HG02642 (cell line): ENCODE measurements around the gene SLC13A3.

Experiments
- ATAC-seq: cut with Tn5 transposase; IDR thresholded peaks from one replicate; pipeline ENCODE4 v1.9.1; 2021; ENCODE audit warnings: mild to moderate bottlenecking; ENCODE audit not compliant: unreplicated experiment, poor library complexity

SLC13A3 gene

DNA sequence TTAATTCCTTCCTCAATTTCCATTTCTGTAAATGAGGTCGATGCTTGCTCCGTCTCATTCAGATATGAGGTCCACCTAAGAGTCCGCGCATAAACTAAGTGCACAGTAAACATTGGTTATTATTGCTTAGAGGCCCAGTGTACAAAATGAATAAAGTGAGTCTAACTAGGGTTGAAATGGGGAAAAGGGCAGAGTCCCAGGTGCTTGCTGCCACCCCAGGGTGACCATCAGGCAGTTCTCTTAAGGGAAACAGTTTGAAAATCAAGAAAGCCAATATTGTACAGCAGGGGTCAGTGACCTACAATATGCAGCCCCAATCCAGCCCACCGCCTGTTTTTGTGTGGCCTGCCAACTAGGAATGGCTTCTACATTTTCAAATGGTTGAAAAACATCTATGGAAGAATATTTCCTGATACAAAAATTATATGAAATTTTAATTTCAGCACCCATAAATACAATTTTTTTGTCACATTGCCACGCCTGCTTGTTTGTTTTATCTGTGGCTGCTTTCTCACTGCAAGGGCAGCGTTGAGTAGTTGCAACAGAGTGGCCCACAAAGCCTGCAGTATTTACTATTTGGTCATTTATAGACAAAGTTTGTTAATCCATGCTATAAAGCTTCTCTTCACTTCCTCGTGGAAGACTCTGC, 43.3 kb downstream of the SLC13A3 start:
- ATAC-seq: no peak

DNA sequence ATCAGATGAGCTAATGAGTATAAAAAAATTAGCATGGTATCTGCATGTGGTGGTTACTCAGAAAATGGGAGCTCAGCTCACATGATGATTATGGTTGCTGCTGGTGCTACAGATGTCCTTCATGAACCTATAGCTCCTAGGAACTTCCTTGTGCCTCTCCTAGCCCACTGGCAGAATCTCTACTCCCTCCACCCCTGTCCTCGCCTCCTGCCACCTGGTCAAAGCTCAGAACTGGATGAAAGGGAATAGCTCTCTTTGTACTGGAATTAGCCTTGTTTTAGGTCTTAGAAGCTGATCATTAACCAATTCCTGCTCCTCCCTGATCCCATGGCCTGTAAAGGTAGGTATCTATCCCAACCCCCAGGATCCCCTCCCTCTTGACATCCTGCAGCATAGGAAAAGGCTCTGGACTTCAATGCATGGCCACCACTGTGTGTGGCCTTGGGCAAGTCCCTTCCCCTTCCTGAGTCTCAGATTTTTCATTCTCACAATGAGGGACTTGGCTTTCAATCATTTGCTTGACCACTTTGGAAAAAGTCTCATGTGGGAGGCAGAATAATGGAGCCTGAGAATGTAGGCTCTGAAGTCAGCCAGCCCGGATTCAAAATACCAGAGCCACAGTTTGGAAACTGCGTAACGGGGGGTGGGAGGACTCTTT, 43.9 kb downstream of the SLC13A3 start:
- ATAC-seq: no peak

DNA sequence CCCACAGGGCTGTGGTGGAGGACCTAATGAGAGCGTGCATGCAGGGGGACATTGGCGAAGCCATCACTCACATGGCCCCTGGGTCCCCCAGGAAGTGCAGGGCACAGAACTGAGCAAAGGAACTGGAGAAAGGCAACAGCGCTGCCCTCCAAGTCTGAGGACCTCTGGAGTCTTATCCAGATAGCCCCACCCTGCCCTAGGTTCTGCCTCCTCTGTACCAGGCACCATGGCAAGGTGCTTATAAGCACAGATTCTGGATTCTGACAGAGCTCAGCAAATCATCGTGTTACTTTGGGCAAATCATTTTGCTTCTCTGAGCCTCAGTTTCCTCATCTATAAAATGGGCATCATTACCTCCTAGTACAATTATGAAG, 44.5 kb downstream of the SLC13A3 start:
- ATAC-seq: no peak

DNA sequence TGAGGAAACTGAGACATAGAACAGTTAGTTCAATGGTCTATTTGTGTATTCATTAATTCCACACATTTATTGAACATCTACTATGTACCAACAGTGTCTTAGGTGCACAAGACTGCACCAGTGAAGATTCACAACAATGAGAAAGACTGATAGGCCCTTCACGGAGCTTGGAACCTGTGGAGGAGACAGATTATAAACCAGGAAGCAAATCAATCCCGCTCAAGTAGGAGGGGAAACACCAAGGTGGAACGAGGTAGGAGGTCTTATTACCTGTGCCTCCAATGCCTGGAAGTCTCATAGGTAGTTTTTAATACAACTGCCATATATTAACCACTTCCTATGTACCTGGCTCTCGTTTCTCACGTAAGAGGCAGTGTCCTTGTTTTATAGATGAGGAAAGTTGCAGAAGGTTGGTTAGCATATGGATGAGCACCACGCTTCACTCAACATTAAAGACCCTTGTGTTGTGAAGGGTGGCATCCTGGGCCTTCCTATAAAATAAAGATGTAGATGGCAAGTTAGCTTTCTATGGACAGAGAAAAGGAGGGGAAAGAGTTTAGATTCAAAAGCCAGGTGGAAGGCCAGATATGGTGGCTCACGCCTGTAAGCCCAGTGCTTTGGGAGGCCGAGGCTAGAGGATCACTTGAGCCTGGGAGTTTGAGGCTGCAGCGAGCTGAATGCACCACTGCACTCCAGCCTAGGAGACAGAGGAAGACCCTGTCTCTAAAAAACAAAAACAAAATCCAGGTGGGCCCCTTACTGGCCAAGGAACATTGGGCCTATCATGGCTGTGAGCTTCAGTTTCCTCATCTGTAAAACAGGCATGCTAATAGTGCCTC, 45.1 kb downstream of the SLC13A3 start:
- ATAC-seq: no peak

DNA sequence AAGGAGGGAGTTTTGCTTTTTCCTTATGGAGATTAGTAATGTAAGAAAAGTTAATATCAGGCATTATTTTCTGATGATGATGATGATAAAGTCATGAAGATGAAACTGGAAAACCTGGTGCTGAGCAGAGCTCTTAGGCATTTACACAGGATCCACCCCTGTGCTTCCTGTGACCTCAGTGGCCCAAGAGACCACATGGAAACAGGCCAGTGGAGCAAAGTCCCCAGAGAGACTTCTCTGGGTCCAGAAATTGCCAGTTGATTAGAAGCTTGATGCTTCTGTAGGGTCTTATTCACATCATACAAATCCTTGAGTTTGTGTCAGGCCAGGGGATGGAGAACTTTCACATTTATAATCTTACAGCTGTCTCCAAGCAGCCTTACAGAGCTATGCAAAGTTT, 46.1 kb downstream of the SLC13A3 start:
- ATAC-seq: no peak

GRCh38 chr20:46604551-46605133, 46.6 kb downstream of the SLC13A3 start:
- ATAC-seq: no peak

DNA sequence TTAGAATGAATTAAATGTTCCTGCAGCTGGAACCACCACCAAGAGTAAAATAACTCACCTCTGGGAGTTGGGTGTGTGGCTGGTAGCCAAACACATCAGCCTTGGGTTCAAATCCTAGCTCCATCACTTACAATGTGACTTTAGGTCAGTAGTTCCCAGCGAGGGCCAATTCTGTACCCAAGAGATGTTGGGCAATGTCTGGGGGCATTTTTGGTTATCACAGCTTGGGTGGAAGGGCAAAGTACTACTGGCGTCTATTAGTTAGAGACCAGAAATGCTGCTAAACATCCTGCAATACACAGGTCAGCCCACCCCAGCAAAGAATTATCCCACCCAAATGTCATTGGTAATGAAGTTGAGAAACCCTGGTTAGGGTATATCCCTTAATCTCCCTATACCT, 48.8 kb downstream of the SLC13A3 start:
- no peak for ATAC-seq

DNA sequence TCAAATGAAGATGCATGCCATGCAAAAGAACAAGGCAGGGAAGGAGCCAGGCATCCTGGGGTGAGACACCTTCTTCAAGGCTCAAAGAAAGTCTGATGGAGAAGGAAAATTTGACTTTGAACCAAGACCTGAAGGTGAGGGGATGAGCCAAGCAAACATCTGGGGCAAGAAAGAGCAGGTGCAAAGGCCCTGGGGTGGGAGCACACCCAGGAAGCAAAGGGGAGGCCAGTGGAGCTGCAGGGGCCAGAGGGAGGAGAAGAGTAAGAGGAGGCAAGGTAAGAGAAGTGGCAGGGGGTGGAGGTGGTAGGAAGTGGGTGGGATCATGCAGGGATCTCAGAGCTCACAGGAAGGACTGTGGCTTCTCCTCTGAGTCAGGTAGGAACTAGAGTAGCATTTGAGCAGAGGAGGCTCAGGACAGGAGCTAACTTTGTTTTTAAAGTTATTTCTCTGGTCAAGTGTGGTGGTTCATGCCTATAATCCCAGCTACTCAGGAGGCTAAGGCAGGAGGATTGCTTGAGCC, 49.6 kb downstream of the SLC13A3 start:
- ATAC-seq: no peak

DNA sequence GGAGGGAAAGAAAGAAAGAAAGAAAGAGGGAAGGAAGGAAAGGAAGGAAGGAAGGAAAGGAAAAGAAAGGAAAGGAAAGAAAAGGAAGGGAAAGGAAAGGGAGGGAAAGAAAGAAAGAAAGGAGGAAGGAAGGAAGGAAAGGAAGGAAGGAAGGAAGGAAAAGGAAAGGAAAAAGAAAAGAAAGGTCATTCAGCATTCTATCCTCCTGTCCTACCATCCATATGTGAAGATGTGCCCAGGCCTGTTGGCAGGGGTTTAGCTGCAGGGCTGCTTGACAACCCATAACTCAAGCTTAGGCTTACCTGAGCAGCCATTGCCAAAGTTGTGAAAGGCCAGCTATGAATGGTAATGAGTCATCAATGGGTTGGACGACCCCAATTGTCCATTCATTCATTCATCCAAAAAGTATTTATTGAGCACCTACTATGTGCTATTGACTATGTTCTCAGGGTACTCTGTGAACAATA, 50.9 kb downstream of the SLC13A3 start:
- ATAC-seq: no peak

DNA sequence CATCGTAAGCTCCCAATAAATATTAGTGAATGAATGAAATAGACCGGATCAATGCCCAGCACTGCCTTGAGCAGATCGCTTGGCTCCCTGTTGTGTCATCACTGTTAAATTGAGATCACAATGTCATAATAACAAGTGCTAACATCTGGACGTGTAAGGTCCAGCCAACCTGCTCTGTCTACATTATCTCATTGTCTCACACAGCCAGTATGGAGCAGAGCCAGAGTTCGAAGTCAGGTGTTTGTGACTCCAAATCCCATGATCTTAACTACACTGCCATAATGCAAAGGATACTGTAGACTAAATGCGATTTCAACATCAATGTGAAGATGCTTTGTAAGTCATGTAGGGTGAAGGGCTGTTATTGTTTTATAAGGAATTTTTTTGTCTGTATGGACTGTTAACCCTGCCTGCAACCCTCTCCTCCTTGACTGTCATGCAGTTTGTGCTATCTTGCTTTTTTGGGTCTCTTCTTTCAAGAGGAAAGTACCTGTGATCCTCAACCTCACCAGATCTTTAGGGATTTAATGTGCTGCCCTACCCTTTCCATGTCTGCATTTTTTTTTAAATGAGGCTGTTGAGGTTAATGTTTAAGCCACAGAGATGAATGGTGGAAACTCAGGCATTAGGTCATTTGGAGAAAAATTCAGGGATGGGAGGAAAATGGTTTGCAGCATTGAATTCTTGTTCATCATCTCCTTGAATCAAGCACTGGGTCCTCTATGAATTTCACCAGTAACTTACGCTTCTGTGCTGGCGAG, 51.9 kb downstream of the SLC13A3 start:
- no peak for ATAC-seq

- no peak for ATAC-seq
These were observed 55.3 kb downstream of the SLC13A3 start for GRCh38 chr20:46595933-46596332.

DNA sequence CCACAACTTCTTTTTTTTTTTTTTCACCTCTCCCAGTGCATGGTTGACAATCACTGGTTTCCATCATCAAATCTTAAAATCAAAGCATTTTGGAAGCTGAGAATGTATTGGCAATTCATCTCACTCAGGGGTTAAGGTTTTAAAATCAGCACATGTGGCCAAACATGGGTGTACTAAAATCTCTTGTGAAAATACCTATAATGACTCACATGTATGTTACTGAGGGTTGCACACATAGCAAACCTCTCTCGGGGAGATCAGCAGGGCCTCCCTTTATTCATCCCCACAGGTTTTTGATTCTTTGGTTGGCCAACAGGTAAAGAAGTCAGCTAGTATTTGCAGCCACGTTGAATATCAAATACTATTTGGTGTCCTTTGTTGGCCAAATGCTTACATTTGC, 56.5 kb downstream of the SLC13A3 start:
- no peak for ATAC-seq

DNA sequence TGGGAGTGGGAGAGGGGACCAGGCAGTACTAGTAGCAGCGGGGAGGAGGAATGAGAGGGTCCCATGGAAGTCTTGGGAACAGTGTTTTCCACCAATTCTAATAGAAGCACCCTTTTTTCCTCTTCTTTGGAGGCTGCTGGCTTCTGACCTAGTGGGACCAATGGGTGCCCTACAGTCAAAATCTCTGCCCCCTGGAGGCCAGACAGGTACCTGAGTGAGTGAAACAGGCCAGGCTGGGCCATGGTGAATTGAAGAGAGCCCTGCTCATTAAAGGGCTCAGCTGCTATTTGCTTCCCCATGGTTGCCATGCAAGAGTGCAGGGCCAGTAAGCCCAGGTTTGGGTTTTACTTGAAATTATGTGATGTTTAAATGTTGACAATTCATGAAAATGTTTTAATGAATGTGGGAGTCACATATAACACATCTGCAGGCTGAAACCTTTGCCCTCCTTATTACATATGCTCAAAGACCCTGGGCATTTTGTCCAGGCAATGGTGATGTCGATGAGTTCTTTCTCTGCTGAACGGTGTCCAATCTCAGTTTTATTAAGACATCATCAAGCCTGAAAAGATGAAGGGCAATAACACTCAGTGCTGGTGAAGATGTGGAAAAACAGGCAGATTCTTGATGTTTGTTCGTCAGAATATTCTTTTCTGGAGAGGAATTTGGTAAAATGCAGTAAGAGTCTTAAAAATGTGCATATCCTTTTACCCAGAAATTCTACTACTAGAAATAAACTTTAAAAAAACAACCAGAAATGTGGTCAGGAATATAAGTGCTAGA, 58.5 kb downstream of the SLC13A3 start:
- no peak for ATAC-seq

DNA sequence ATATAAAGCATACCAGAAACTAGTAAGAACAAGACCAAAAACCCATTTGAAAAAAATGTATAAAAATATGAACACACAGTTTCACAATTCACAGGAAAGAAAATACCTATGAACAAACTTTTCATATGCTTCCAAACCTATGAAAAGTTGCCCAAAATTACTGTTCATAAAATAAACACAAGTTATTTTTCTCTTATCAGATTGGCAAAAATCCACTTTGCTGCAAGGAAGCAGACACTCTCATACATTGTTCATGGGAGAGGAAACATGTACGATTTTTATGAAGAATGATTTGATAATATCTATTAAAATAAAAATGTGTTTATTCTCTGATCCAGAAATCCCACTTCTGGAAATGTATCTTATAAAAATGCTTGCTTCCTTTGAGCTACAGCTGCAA, 60.8 kb downstream of the SLC13A3 start:
- no peak for ATAC-seq

DNA sequence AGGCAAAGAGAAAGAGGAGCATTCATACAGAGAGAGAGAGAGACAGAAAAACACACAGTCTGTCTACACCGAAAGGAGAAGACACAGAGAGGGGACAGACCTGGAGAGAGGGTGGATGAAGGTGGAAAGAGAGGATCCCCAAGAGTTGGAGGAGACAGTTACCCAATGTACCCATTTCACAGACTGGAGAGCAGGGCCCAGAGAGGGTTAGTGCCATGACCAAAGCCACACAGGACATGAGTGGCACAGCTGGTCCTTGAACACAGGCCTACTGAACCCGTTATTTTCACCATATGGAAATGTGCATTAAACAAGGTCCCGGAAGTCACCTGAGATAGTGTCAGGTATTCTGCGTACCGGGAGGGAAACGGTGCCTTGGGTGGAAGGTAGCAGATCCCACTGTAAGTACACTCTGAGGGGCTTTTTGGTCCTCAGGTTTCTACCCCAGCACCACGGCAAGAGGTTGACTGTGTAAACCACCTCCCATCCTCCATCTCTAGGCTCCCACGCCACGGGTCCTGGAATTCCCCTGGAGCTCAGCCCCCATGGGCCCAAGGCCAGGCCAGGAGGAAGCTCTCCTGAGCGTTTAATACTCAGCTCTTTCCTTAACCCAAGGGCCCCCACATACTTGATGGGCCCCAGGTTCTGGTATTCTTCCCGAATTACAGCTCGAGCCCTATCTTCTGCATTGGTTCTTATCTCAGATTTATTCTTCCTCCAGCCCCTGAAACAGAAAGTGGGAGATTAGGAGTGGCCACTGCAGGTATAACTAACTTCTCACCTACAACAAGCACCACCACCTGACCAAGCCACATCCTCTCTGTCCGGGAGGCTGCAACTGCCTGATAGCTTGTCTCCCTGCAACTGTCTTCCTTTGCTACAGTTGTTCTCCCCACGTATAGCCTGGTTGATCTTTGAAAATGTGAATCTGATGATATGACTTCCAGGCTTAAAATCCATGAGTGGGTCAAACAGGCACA, 62.4 kb downstream of the SLC13A3 start:
- ATAC-seq: no peak

GRCh38 chr20:46587986-46588385, 63.3 kb downstream of the SLC13A3 start:
- ATAC-seq: no peak

- ATAC-seq: no peak
These were observed 64.5 kb downstream of the SLC13A3 start for GRCh38 chr20:46586724-46587123.

- no peak for ATAC-seq
These were observed 66.8 kb downstream of the SLC13A3 start for GRCh38 chr20:46584508-46584907.
